CD8-positive, alpha-beta memory T cell (primary cell): ENCODE measurements around the gene ALKBH3. TPM values are rescaled to one million over a fixed set of nuclear protein-coding genes. Genes with fewer than 3 reads are reported as not detected.
A peak's percentile ranks its signal among the peaks of the same experiment; 100 is the strongest.

Experiments
- CTCF ChIA-PET: fragments of 350-600 bp; sonication (Branson Sonifier 250); formaldehyde crosslinking; loops from one replicate; lab custom pipeline; 2021; ENCODE audit warnings: antibody characterized with exemption; lab: Charles Lee
- POLR2A ChIA-PET: fragments of 350-600 bp; sonication (Branson Sonifier 250); formaldehyde crosslinking; loops from one replicate; lab custom pipeline; 2021; ENCODE audit warnings: antibody characterized with exemption; lab: Charles Lee
- DNase-seq, 5 donors: peaks; one replicate each; pipeline versions ENCODE4 v3.0.0 to v3.0.0-alpha.2; 2020 to 2022; ENCODE audit warnings: mixed read lengths in 1 of 5
- H3K27ac ChIP-seq: one replicate; pipeline ENCODE4 v1.7.0; 2013; ENCODE audit warnings: low read depth, mild to moderate bottlenecking, low read length, moderate library complexity
- H3K27me3 ChIP-seq: 2 replicates; pipeline ENCODE4 v1.7.0; 2013; ENCODE audit warnings: low read length, mild to moderate bottlenecking; ENCODE audit not compliant: insufficient read depth, poor library complexity, severe bottlenecking
- H3K36me3 ChIP-seq: 2 replicates; pipeline ENCODE4 v1.7.0; 2013; ENCODE audit warnings: mild to moderate bottlenecking, low read length, moderate library complexity; ENCODE audit not compliant: insufficient read depth
- H3K4me1 ChIP-seq: 2 replicates; pipeline ENCODE4 v1.7.0; 2013; ENCODE audit warnings: mild to moderate bottlenecking, low read length, moderate library complexity; ENCODE audit not compliant: insufficient read depth
- H3K4me3 ChIP-seq: 2 replicates; pipeline ENCODE4 v1.7.0; 2013; ENCODE audit warnings: mild to moderate bottlenecking, low read length
- H3K9me3 ChIP-seq: 2 replicates; pipeline ENCODE4 v1.7.0; 2013; ENCODE audit warnings: mild to moderate bottlenecking, low read length
- H3K27ac Mint-ChIP-seq, 8 donors: one replicate each; pipeline ENCODE4 v1.8.0; 2020 to 2021; ENCODE audit warnings: mixed read lengths in 8 of 8, mild to moderate bottlenecking in 6 of 8, inconsistent platforms in 3 of 8, moderate library complexity in 3 of 8
- H3K27me3 Mint-ChIP-seq, 2 donors: one replicate each; pipeline ENCODE4 v1.8.0; 2020 to 2021; ENCODE audit warnings: mixed read lengths in 2 of 2, mild to moderate bottlenecking in 1 of 2, moderate library complexity in 1 of 2
- H3K36me3 Mint-ChIP-seq, 3 donors: one replicate each; pipeline ENCODE4 v1.8.0; 2020 to 2021; ENCODE audit warnings: mixed read lengths in 3 of 3, inconsistent platforms in 1 of 3, mild to moderate bottlenecking in 1 of 3
- H3K4me1 Mint-ChIP-seq, 3 donors: one replicate each; pipeline ENCODE4 v1.8.0; 2020 to 2021; ENCODE audit warnings: mixed read lengths in 3 of 3, inconsistent platforms in 1 of 3, mild to moderate bottlenecking in 1 of 3
- H3K4me3 Mint-ChIP-seq, 7 donors: one replicate each; pipeline ENCODE4 v1.8.0; 2020 to 2021; ENCODE audit warnings: mixed read lengths in 7 of 7, mild to moderate bottlenecking in 6 of 7, moderate library complexity in 4 of 7, inconsistent platforms in 2 of 7
- H3K9me3 Mint-ChIP-seq, 5 donors: one replicate each; pipeline ENCODE4 v1.8.0; 2020 to 2022; ENCODE audit warnings: mixed read lengths in 5 of 5, mild to moderate bottlenecking in 3 of 5, moderate library complexity in 2 of 5, inconsistent platforms in 1 of 5
- polyA plus RNA-seq: library from polyadenylated mRNA; unstranded; fragments of 300-500 nt; fragmentation: Illumina TruSeq; gene quantifications from one replicate; pipeline ENCODE4 v1.2.3, GENCODE V29; 2021
- total RNA-seq, 2 experiments: library from RNA; stranded (reverse); gene quantifications; one replicate each; pipeline ENCODE4 v1.2.3, GENCODE V29; 2021

The ALKBH3 gene
- total and polyA plus RNA-seq, 3 experiments from 2014 or later: 38.3 to 51.5 (median 51.1) TPM

DNA sequence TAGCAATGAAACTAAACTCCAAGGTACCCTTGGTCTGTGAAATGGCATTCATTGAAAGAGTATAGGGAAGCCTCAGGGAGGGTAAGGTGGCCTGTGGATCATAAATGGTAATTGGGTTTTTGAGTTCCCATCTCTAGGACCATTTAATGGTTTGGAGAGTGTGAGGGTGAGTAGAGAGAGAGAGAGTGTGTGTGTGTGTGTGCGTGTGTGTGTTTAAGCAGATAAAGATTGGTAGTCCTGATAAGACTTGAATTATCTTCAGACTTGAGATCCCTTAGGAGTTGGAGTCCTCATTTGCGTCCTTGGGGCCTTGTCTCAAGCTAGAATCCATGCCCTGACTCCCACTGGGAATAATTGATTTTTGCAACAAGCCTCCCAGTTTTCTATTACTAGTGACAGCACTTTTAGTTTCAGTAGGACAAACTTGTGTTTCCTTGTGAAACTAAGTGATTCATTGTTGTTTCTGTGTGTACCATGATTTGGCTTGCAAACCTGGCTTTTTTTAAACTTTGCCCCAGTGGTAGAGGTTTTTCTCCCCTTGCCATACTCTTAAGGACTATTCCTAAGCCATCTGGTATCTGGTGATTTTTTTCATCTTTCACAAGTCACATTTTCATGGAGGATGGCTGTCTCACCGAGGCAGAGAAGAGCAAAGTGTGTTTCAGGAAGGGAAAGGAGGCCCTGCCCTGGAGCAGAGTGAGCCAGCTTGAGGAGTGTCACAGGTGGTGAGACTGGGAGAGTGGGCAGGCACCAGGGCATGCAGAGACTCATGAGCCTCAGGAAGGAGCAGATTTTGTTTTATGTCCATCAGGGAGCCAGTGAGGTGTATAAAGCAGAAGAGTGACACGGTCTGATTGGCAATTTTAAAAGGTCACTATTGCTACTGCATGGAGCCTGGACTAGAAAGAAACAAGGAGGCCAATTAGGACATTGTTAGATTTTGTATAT lies 26.7 kb downstream of the ALKBH3 start:
- Histone ChIP-seq H3K27ac (no peak overlapping the region), H3K9me3 (no peaks in the 10 kb centered on the region), H3K36me3 (peaks cover 18% of the 10 kb centered on the region), H3K4me1 (no peaks in the 10 kb centered on the region), H3K27me3 (no peaks in the 10 kb centered on the region), H3K4me3 (no peak overlapping the region)
- DNase-seq: no peak
- Mint-ChIP-seq H3K4me1 (peaks cover 13 to 48% (median 32%) of the 10 kb centered on the region in 3 donors), H3K9me3 (no peaks in the 10 kb centered on the region), H3K27ac (peak overlapping the region in 3 of 8 donors; percentile 22 to 36 (median 35)), H3K27me3 (no peaks in the 10 kb centered on the region), H3K36me3 (peaks cover 9 to 90% (median 35%) of the 10 kb centered on the region in 3 donors), H3K4me3 (peak overlapping the region in 1 of 7 donors; percentile 9)
- ChIA-PET POLR2A (no interaction called here), CTCF (interaction anchor here (1.3 kb wide), 1 partner anchor 34 kb away, joined by 3 read pairs; no protein-coding TSS in a partner anchor)

DNA sequence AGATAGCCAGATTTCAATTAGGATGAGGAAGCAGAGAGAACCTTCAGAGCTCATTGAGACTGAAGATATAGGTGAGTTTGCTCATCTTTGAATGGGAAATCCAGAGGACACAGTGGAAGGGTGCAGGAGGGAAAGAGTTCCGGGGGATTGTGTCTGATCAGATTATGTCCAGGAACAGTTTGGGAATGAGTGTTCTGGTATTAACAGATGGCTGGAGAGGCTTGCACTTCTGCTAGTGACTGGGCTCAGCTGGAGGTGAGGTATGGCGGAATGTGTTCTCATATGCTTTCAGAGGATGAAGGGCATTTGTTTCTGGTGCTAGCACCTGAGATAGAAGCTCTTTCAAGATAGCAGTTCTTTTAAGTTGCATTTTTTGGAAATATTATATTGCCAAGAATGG lies 27.6 kb downstream of the ALKBH3 start:
- Histone ChIP-seq H3K27me3 (no peaks in the 10 kb centered on the region), H3K4me3 (no peak overlapping the region), H3K36me3 (peaks cover 20% of the 10 kb centered on the region), H3K4me1 (no peaks in the 10 kb centered on the region), H3K27ac (no peak overlapping the region), H3K9me3 (no peaks in the 10 kb centered on the region)
- no peak overlapping the region for H3K4me3 Mint-ChIP-seq
- H3K27me3 Mint-ChIP-seq: no peaks in the 10 kb centered on the region
- peaks cover 13 to 47% (median 32%) of the 10 kb centered on the region in 3 donors for H3K4me1 Mint-ChIP-seq
- no peak for DNase-seq
- CTCF ChIA-PET: interaction anchor here (1.7 kb wide), 1 partner anchor 18 kb away, joined by 5 read pairs; no protein-coding TSS in a partner anchor
- peaks cover 4 to 88% (median 36%) of the 10 kb centered on the region in 3 donors for H3K36me3 Mint-ChIP-seq
- no peaks in the 10 kb centered on the region for H3K9me3 Mint-ChIP-seq
- POLR2A ChIA-PET: no interaction called here
- peak overlapping the region in 2 of 8 donors; percentile 71 to 79 for H3K27ac Mint-ChIP-seq

DNA sequence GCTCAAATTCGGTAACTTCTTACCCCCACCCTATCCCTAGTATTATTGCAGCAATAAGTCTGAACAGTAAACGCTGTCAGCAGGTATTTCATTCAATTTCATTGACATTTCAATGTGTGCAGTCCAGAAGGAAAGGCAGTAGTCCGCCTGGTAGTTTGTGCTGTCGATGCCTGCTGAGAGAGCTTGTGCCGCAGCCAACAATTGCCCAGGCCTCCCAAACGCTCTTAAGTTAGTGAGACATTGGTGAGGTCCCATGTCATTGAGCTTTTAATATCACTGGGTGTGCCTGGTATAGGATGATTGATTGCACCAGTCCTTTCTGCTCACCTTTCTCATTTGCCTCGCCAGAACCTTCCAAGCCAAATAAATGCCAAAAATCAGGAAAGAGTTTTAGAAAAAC lies 28.1 kb downstream of the ALKBH3 start:
- Mint-ChIP-seq H3K9me3 (no peaks in the 10 kb centered on the region), H3K4me3 (no peak overlapping the region), H3K27ac (peak overlapping the region in 2 of 8 donors; percentile 8 to 79), H3K27me3 (no peaks in the 10 kb centered on the region), H3K36me3 (peaks cover 3 to 87% (median 37%) of the 10 kb centered on the region in 3 donors), H3K4me1 (peaks cover 13 to 42% (median 32%) of the 10 kb centered on the region in 3 donors)
- Histone ChIP-seq H3K27ac (no peak overlapping the region), H3K4me3 (no peak overlapping the region), H3K27me3 (no peaks in the 10 kb centered on the region), H3K36me3 (peaks cover 20% of the 10 kb centered on the region), H3K4me1 (no peaks in the 10 kb centered on the region), H3K9me3 (no peaks in the 10 kb centered on the region)
- CTCF ChIA-PET: interaction anchor here (1.7 kb wide), 1 partner anchor 19 kb away, joined by 5 read pairs; no protein-coding TSS in a partner anchor
- DNase-seq: no peak
- POLR2A ChIA-PET: no interaction called here

DNA sequence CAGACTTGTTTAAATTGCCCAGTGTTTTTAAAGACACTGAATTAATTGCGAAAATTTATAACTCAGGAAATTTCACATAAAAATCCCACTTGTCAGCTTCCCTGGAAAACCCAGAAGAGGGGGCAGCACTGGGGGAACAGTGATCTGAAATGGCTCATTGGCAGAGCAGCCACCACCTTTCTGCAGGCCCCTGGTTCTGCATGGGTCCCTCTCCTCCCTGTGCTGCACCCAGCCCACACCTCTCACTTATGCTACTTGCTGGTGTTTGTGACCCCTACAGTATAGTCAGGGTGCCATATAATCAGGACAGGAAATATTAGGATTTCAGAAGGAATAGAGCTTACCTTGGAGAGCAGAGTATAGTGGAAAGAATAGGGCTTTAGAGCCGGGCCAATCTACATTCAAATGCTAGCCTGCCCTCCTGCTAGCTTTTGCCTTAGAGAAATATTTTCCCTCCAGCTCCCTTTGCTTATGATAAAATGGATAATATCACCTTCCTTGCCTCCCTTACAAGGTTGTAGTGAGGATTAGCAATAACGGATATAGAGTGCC lies 33.3 kb downstream of the ALKBH3 start:
- Mint-ChIP-seq H3K4me1 (peaks cover under 1 to 9% (median 2%) of the 10 kb centered on the region in 3 donors), H3K27me3 (no peaks in the 10 kb centered on the region), H3K9me3 (no peaks in the 10 kb centered on the region), H3K36me3 (peaks cover 6 to 85% (median 26%) of the 10 kb centered on the region in 3 donors), H3K4me3 (peak overlapping the region in 1 of 7 donors; percentile 46), H3K27ac (no peak overlapping the region)
- Histone ChIP-seq H3K9me3 (no peaks in the 10 kb centered on the region), H3K27ac (no peak overlapping the region), H3K4me3 (no peak overlapping the region), H3K4me1 (no peaks in the 10 kb centered on the region), H3K36me3 (peaks cover 37% of the 10 kb centered on the region), H3K27me3 (no peaks in the 10 kb centered on the region)
- no peak for DNase-seq
- ChIA-PET POLR2A (no interaction called here), CTCF (no interaction called here)

DNA sequence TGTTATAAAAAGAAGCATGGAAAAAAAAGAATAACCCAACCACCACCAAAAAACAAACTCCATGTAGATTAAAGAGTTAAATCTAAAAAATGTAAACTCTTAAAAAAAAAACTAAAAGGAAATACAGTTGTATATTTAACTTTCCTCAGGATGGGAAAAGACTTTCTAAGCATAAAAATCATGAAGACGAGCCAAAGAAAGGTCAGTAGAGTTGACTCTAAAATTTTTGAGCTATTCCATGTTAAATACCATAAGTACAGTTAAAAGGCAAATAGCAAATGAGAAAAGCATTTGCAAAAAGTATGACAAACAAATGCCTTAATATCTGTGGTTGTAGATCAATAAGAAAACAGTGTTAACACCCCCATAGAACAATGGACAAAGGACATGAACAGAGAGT lies 33.8 kb downstream of the ALKBH3 start:
- H3K9me3 ChIP-seq: no peaks in the 10 kb centered on the region
- Mint-ChIP-seq H3K27ac (peak overlapping the region in 1 of 8 donors; percentile 3), H3K36me3 (peaks cover 6 to 84% (median 26%) of the 10 kb centered on the region in 3 donors), H3K9me3 (no peaks in the 10 kb centered on the region), H3K27me3 (no peaks in the 10 kb centered on the region), H3K4me3 (peak overlapping the region in 1 of 7 donors; percentile 46), H3K4me1 (peaks cover 0 to 5% (median 2%) of the 10 kb centered on the region in 3 donors)
- no peaks in the 10 kb centered on the region for H3K27me3 ChIP-seq
- H3K36me3 ChIP-seq: peaks cover 38% of the 10 kb centered on the region
- DNase-seq: no peak
- H3K4me1 ChIP-seq: no peaks in the 10 kb centered on the region
- no peak overlapping the region for H3K27ac ChIP-seq
- no peak overlapping the region for H3K4me3 ChIP-seq
- ChIA-PET POLR2A (no interaction called here), CTCF (interaction anchor here (1.0 kb wide), 1 partner anchor 61 kb away, joined by 4 read pairs; no protein-coding TSS in a partner anchor)

GRCh38 chr11:43916621-43917020 lies 36.0 kb downstream of the ALKBH3 start:
- POLR2A ChIA-PET: no interaction called here
- no peaks in the 10 kb centered on the region for H3K27me3 Mint-ChIP-seq

DNA sequence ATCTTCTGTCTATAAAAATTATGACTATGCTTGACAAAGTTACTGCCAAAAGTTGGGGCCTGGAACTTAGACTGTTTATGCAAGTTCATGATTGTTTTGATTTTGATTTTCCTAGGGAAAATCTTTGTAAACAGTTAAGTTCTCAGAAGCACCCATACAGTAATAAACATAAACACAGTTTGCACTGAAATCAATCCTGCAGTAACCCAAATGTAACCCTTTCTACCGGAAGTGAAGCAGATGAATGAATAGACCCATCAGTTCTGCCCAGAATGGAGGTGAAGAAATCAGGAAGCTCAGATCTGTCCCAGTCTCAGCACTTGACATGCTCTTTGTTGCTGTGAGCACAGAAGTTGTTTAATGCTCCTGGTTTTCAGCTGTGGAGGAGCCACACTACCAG lies 37.2 kb downstream of the ALKBH3 start:
- H3K27ac ChIP-seq: no peak overlapping the region
- H3K4me3 ChIP-seq: no peak overlapping the region
- Mint-ChIP-seq H3K4me1 (no peaks in the 10 kb centered on the region), H3K9me3 (no peaks in the 10 kb centered on the region), H3K27me3 (no peaks in the 10 kb centered on the region), H3K27ac (no peak overlapping the region), H3K36me3 (peaks cover 6 to 88% (median 19%) of the 10 kb centered on the region in 3 donors), H3K4me3 (no peak overlapping the region)
- no peaks in the 10 kb centered on the region for H3K27me3 ChIP-seq
- H3K36me3 ChIP-seq: peaks cover 31% of the 10 kb centered on the region
- ChIA-PET CTCF (no interaction called here), POLR2A (no interaction called here)
- no peaks in the 10 kb centered on the region for H3K9me3 ChIP-seq
- no peak for DNase-seq
- no peaks in the 10 kb centered on the region for H3K4me1 ChIP-seq

More at GRCh38 chr11:43916621-43917020, 36.0 kb downstream of the ALKBH3 start:
- H3K4me3 Mint-ChIP-seq: no peak overlapping the region
- peak overlapping the region in 2 of 8 donors; percentile 38 to 58 for H3K27ac Mint-ChIP-seq
- Histone ChIP-seq H3K4me3 (no peak overlapping the region), H3K9me3 (no peaks in the 10 kb centered on the region), H3K27me3 (no peaks in the 10 kb centered on the region), H3K4me1 (no peaks in the 10 kb centered on the region), H3K36me3 (peaks cover 37% of the 10 kb centered on the region), H3K27ac (no peak overlapping the region)
- H3K9me3 Mint-ChIP-seq: no peaks in the 10 kb centered on the region
- no peak for DNase-seq
- no peaks in the 10 kb centered on the region for H3K4me1 Mint-ChIP-seq
- H3K36me3 Mint-ChIP-seq: peaks cover 6 to 84% (median 19%) of the 10 kb centered on the region in 3 donors
- CTCF ChIA-PET: no interaction called here

GRCh38 chr11:43918662-43919061 lies 38.0 kb downstream of the ALKBH3 start:
- Histone ChIP-seq H3K9me3 (no peaks in the 10 kb centered on the region), H3K4me3 (no peak overlapping the region), H3K27me3 (no peaks in the 10 kb centered on the region), H3K4me1 (no peaks in the 10 kb centered on the region), H3K36me3 (peaks cover 31% of the 10 kb centered on the region), H3K27ac (no peak overlapping the region)
- H3K4me3 Mint-ChIP-seq: no peak overlapping the region
- H3K27me3 Mint-ChIP-seq: no peaks in the 10 kb centered on the region
- peak overlapping the region in 3 of 8 donors; percentile 3 to 55 (median 32) for H3K27ac Mint-ChIP-seq
- no peak for DNase-seq
- no peaks in the 10 kb centered on the region for H3K9me3 Mint-ChIP-seq
- POLR2A ChIA-PET: no interaction called here
- CTCF ChIA-PET: no interaction called here
- H3K4me1 Mint-ChIP-seq: no peaks in the 10 kb centered on the region
- H3K36me3 Mint-ChIP-seq: peaks cover 3 to 88% (median 17%) of the 10 kb centered on the region in 3 donors
